ENCODE results near the gene GRID1.

- TF ChIP-seq, protein P1, sequence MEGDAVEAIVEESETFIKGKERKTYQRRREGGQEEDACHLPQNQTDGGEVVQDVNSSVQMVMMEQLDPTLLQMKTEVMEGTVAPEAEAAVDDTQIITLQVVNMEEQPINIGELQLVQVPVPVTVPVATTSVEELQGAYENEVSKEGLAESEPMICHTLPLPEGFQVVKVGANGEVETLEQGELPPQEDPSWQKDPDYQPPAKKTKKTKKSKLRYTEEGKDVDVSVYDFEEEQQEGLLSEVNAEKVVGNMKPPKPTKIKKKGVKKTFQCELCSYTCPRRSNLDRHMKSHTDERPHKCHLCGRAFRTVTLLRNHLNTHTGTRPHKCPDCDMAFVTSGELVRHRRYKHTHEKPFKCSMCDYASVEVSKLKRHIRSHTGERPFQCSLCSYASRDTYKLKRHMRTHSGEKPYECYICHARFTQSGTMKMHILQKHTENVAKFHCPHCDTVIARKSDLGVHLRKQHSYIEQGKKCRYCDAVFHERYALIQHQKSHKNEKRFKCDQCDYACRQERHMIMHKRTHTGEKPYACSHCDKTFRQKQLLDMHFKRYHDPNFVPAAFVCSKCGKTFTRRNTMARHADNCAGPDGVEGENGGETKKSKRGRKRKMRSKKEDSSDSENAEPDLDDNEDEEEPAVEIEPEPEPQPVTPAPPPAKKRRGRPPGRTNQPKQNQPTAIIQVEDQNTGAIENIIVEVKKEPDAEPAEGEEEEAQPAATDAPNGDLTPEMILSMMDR (IDR thresholded peaks at IDR 0.05): no peak
- no peak for TF ChIP-seq SMAD3 (CRISPR knock-in tag; IDR thresholded peaks at IDR 0.05; ENCODE audit: borderline replicate concordance)
- TF ChIP-seq, protein P2, sequence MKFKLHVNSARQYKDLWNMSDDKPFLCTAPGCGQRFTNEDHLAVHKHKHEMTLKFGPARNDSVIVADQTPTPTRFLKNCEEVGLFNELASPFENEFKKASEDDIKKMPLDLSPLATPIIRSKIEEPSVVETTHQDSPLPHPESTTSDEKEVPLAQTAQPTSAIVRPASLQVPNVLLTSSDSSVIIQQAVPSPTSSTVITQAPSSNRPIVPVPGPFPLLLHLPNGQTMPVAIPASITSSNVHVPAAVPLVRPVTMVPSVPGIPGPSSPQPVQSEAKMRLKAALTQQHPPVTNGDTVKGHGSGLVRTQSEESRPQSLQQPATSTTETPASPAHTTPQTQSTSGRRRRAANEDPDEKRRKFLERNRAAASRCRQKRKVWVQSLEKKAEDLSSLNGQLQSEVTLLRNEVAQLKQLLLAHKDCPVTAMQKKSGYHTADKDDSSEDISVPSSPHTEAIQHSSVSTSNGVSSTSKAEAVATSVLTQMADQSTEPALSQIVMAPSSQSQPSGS (CRISPR knock-in tag; IDR thresholded peaks at IDR 0.05; ENCODE audit: borderline replicate concordance, low read depth): no peak
- TF ChIP-seq ELF4 (CRISPR knock-in tag; IDR thresholded peaks at IDR 0.05; ENCODE audit: low read depth): no peak
- no peak for TF ChIP-seq ETV6 (CRISPR knock-in tag; IDR thresholded peaks at IDR 0.05)
- no peak for TF ChIP-seq TCF7 (CRISPR knock-in tag; IDR thresholded peaks at IDR 0.05; ENCODE audit: low read depth)
- TF ChIP-seq, protein P3, sequence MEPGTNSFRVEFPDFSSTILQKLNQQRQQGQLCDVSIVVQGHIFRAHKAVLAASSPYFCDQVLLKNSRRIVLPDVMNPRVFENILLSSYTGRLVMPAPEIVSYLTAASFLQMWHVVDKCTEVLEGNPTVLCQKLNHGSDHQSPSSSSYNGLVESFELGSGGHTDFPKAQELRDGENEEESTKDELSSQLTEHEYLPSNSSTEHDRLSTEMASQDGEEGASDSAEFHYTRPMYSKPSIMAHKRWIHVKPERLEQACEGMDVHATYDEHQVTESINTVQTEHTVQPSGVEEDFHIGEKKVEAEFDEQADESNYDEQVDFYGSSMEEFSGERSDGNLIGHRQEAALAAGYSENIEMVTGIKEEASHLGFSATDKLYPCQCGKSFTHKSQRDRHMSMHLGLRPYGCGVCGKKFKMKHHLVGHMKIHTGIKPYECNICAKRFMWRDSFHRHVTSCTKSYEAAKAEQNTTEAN (CRISPR knock-in tag; IDR thresholded peaks at IDR 0.05): no peak
- TF ChIP-seq, protein P4, sequence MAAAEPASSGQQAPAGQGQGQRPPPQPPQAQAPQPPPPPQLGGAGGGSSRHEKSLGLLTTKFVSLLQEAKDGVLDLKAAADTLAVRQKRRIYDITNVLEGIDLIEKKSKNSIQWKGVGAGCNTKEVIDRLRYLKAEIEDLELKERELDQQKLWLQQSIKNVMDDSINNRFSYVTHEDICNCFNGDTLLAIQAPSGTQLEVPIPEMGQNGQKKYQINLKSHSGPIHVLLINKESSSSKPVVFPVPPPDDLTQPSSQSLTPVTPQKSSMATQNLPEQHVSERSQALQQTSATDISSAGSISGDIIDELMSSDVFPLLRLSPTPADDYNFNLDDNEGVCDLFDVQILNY (CRISPR knock-in tag; IDR thresholded peaks at IDR 0.05): no peak
- no peak for TF ChIP-seq JAZF1 (CRISPR knock-in tag; IDR thresholded peaks at IDR 0.05)
- no peak for TF ChIP-seq SP1 (CRISPR knock-in tag; conservative IDR thresholded peaks at IDR 0.05)
Measured at GRCh38 chr10:85826377-85826776, 540.2 kb downstream of the GRID1 start.

Data from WTC11 (cell line).